ENCODE data around the gene IRX5. TPM values are rescaled to one million over a fixed set of nuclear protein-coding genes. Genes with fewer than 3 reads are reported as not detected.
A peak's percentile ranks its signal among the peaks of the same experiment; 100 is the strongest.

The IRX5 gene
- total RNA-seq, 6 experiments from 2014 or later = 4.5 to 5.7 (median 4.7) TPM

GRCh38 chr16:54937671-54938211 lies 7.1 kb downstream of the IRX5 start:
- no peak overlapping the region; the same call in 1 of the 2 replicates for H3K27ac Mint-ChIP-seq
- H3K4me1 Mint-ChIP-seq (ENCODE audit: low read depth) = peaks cover 23% of the 10 kb centered on the region
- no peak for DNase-seq
- H3K36me3 Mint-ChIP-seq (ENCODE audit: low read depth) = peaks cover 15% of the 10 kb centered on the region
- peaks cover 2% of the 10 kb centered on the region; the same call in 1 of the 2 replicates for H3K27me3 Mint-ChIP-seq (ENCODE audit: insufficient read depth)
- peak; percentile 26; the same call in 1 of the 2 replicates for TF ChIP-seq CTCF (IDR thresholded peaks at IDR 0.05)
- H3K9me3 Mint-ChIP-seq = no peaks in the 10 kb centered on the region
- peak overlapping the region; percentile 89; the same call in 1 of the 2 replicates for H3K4me3 Mint-ChIP-seq

- H3K4me1 Mint-ChIP-seq (ENCODE audit: low read depth) = peaks cover 22% of the 10 kb centered on the region
- TF ChIP-seq CTCF (IDR thresholded peaks at IDR 0.05) = no peak
- H3K36me3 Mint-ChIP-seq (ENCODE audit: low read depth) = peaks cover 14% of the 10 kb centered on the region
- H3K9me3 Mint-ChIP-seq = no peaks in the 10 kb centered on the region
- H3K27ac Mint-ChIP-seq = no peak overlapping the region
- H3K4me3 Mint-ChIP-seq = no peak overlapping the region
- peaks cover 2% of the 10 kb centered on the region; the same call in 1 of the 2 replicates for H3K27me3 Mint-ChIP-seq (ENCODE audit: insufficient read depth)
- DNase-seq = no peak
These were observed 7.8 kb downstream of the IRX5 start for GRCh38 chr16:54938212-54939028.

- DNase-seq = no peak
- H3K4me1 Mint-ChIP-seq (ENCODE audit: low read depth) = peaks cover 17% of the 10 kb centered on the region
- H3K27ac Mint-ChIP-seq = no peak overlapping the region
- TF ChIP-seq CTCF (IDR thresholded peaks at IDR 0.05) = no peak
- H3K9me3 Mint-ChIP-seq = no peaks in the 10 kb centered on the region
- peaks cover 2% of the 10 kb centered on the region; the same call in 1 of the 2 replicates for H3K27me3 Mint-ChIP-seq (ENCODE audit: insufficient read depth)
- no peak overlapping the region for H3K4me3 Mint-ChIP-seq
- peaks cover 9% of the 10 kb centered on the region for H3K36me3 Mint-ChIP-seq (ENCODE audit: low read depth)
These were observed 8.3 kb downstream of the IRX5 start for GRCh38 chr16:54939029-54939346.

GRCh38 chr16:54939510-54940278 lies 9.0 kb downstream of the IRX5 start:
- Mint-ChIP-seq H3K4me3 (no peak overlapping the region), H3K27me3 (ENCODE audit: insufficient read depth) (no peaks in the 10 kb centered on the region), H3K27ac (no peak overlapping the region), H3K9me3 (no peaks in the 10 kb centered on the region), H3K36me3 (ENCODE audit: low read depth) (peaks cover 4% of the 10 kb centered on the region), H3K4me1 (ENCODE audit: low read depth) (peaks cover 11% of the 10 kb centered on the region; the same call in 1 of the 2 replicates)
- no peak for TF ChIP-seq CTCF (IDR thresholded peaks at IDR 0.05)
- DNase-seq = no peak

- DNase-seq = no peak
- Mint-ChIP-seq H3K27me3 (ENCODE audit: insufficient read depth) (no peaks in the 10 kb centered on the region), H3K4me1 (ENCODE audit: low read depth) (peaks cover 5% of the 10 kb centered on the region; the same call in 1 of the 2 replicates), H3K27ac (no peak overlapping the region), H3K36me3 (ENCODE audit: low read depth) (no peaks in the 10 kb centered on the region; the same call in 1 of the 2 replicates), H3K9me3 (no peaks in the 10 kb centered on the region), H3K4me3 (no peak overlapping the region)
- no peak for TF ChIP-seq CTCF (IDR thresholded peaks at IDR 0.05)
These were observed 9.6 kb downstream of the IRX5 start for GRCh38 chr16:54940279-54940604.

All from HFFc6 (cell line).